Mesenchymal stem cell (in vitro differentiated cells and primary cell): ENCODE measurements around the gene GVQW3.

Experiments
- DNase-seq: peaks from one replicate; pipeline ENCODE4 v3.0.0-alpha.2; 2013
- H2AFZ ChIP-seq: one replicate; pipeline ENCODE4 v1.6.1; 2013; ENCODE audit warnings: low read depth, mild to moderate bottlenecking, control low read depth, inconsistent platforms, low read length, moderate library complexity
- H2AK5ac ChIP-seq: 2 replicates; pipeline ENCODE4 v1.6.1; 2013; ENCODE audit warnings: low read length, moderate library complexity, mild to moderate bottlenecking, inconsistent platforms; ENCODE audit not compliant: severe bottlenecking
- H2BK120ac ChIP-seq: one replicate; pipeline ENCODE4 v1.6.1; 2013; ENCODE audit warnings: low read depth, mild to moderate bottlenecking, inconsistent platforms, low read length, moderate library complexity
- H2BK12ac ChIP-seq, 2 experiments: one replicate each; pipeline ENCODE4 v1.6.1; 2013; ENCODE audit warnings: inconsistent platforms in 2 of 2, low read length in 2 of 2, mild to moderate bottlenecking in 2 of 2, moderate library complexity in 2 of 2, control low read depth in 1 of 2
- H2BK15ac ChIP-seq: one replicate; pipeline ENCODE4 v1.6.1; 2013; ENCODE audit warnings: mild to moderate bottlenecking, low read depth, inconsistent platforms; ENCODE audit not compliant: poor library complexity, severe bottlenecking
- H2BK5ac ChIP-seq: 2 replicates; pipeline ENCODE4 v1.6.1; 2013; ENCODE audit warnings: low read depth, mild to moderate bottlenecking, low read length, control low read depth, inconsistent platforms; ENCODE audit not compliant: poor library complexity, severe bottlenecking
- H3K14ac ChIP-seq, 2 experiments: one replicate each; pipeline ENCODE4 v1.6.1; 2013; ENCODE audit warnings: inconsistent platforms in 2 of 2, low read length in 2 of 2, control low read depth in 1 of 2, mild to moderate bottlenecking in 1 of 2, moderate library complexity in 1 of 2
- H3K18ac ChIP-seq, 2 experiments: one replicate each; pipeline ENCODE4 v1.6.1; 2013; ENCODE audit warnings: inconsistent platforms in 2 of 2, low read length in 2 of 2, control low read depth in 1 of 2, low read depth in 1 of 2, mild to moderate bottlenecking in 1 of 2
- H3K23ac ChIP-seq, 2 experiments: one replicate each; pipeline ENCODE4 v1.6.1; 2013; ENCODE audit warnings: inconsistent platforms in 2 of 2, low read length in 2 of 2, mild to moderate bottlenecking in 2 of 2, moderate library complexity in 2 of 2, control low read depth in 1 of 2
- H3K27ac ChIP-seq: 2 replicates; pipeline ENCODE4 v1.5.1; 2013; ENCODE audit warnings: mild to moderate bottlenecking, moderate library complexity, low read length, control low read depth, inconsistent platforms; ENCODE audit not compliant: poor library complexity, severe bottlenecking
- H3K27me3 ChIP-seq, 2 experiments: 2 replicates each; pipeline versions ENCODE4 v1.6.1 to v1.7.0; 2013; ENCODE audit warnings: low read length in 2 of 2, mild to moderate bottlenecking in 2 of 2, moderate library complexity in 2 of 2, control low read depth in 1 of 2, inconsistent platforms in 1 of 2; ENCODE audit not compliant: control insufficient read depth in 1 of 2, insufficient read depth in 1 of 2
- H3K36me3 ChIP-seq, 2 experiments: 2 replicates each; pipeline versions ENCODE4 v1.6.1 to v1.7.0; 2013; ENCODE audit warnings: low read length in 2 of 2, control low read depth in 1 of 2, inconsistent platforms in 1 of 2, low read depth in 1 of 2, mild to moderate bottlenecking in 1 of 2; ENCODE audit not compliant: insufficient read depth in 2 of 2, control insufficient read depth in 1 of 2
- H3K4ac ChIP-seq, 2 experiments: one replicate each; pipeline ENCODE4 v1.6.1; 2013; ENCODE audit warnings: inconsistent platforms in 2 of 2, low read length in 2 of 2, mild to moderate bottlenecking in 2 of 2, moderate library complexity in 2 of 2, control low read depth in 1 of 2, low read depth in 1 of 2
- H3K4me1 ChIP-seq: 2 replicates; pipeline ENCODE4 v1.6.1; 2013; ENCODE audit warnings: low read depth, low read length, control low read depth; ENCODE audit not compliant: control insufficient read depth, insufficient read depth
- H3K4me2 ChIP-seq: 2 replicates; pipeline ENCODE4 v1.6.1; 2013; ENCODE audit warnings: low read length, mild to moderate bottlenecking, inconsistent platforms; ENCODE audit not compliant: poor library complexity, severe bottlenecking
- H3K4me3 ChIP-seq, 2 experiments: 2 replicates each; pipeline versions ENCODE4 v1.5.1 to v1.7.0; 2013; ENCODE audit warnings: low read length in 2 of 2, mild to moderate bottlenecking in 2 of 2, control low read depth in 1 of 2, low read depth in 1 of 2; ENCODE audit not compliant: insufficient read depth in 1 of 2
- H3K79me1 ChIP-seq: replicated peaks from 2 replicates; pipeline ENCODE4 v1.6.1; 2013; ENCODE audit warnings: mild to moderate bottlenecking, control low read depth, low read length, inconsistent platforms; ENCODE audit not compliant: poor library complexity, severe bottlenecking
- H3K9ac ChIP-seq: 2 replicates; pipeline ENCODE4 v1.7.0; 2013; ENCODE audit warnings: mild to moderate bottlenecking, low read length, moderate library complexity
- H3K9me3 ChIP-seq: 2 replicates; pipeline ENCODE4 v1.7.0; 2013; ENCODE audit warnings: mild to moderate bottlenecking, low read length; ENCODE audit not compliant: control insufficient read depth
- H4K8ac ChIP-seq: one replicate; pipeline ENCODE4 v1.6.1; 2013; ENCODE audit warnings: inconsistent platforms, mild to moderate bottlenecking, low read length, moderate library complexity
- H4K91ac ChIP-seq: one replicate; pipeline ENCODE4 v1.6.1; 2013; ENCODE audit warnings: mild to moderate bottlenecking, low read length, inconsistent platforms
- WGBS: methylation state at CpG from one replicate; pipeline ENCODE4 v1.1.7; 2013; ENCODE audit warnings: mixed read lengths; 5-methylcytosine and 5-hydroxymethylcytosine counted together

The GVQW3 gene

GRCh38 chr11:76443268-76443980 is 62.3 kb downstream of the GVQW3 start:
- H3K9ac ChIP-seq: peak overlapping the region; percentile 97
- H3K4me3 ChIP-seq: peak overlapping the region in 1 of 2 experiments; percentile 90
- H3K27ac ChIP-seq: peak overlapping the region; percentile 96
- H3K4ac ChIP-seq: no peak overlapping the region
- no peaks in the 10 kb centered on the region for H3K4me1 ChIP-seq
- H3K36me3 ChIP-seq: peaks cover 0 to 17% of the 10 kb centered on the region in 2 experiments
- H3K79me1 ChIP-seq: peaks cover 12% of the 10 kb centered on the region
- H2BK12ac ChIP-seq: no peak overlapping the region
- H2AK5ac ChIP-seq: no peak overlapping the region
- H3K14ac ChIP-seq: no peak overlapping the region
- peak; percentile 68 for DNase-seq
- H3K18ac ChIP-seq: no peak overlapping the region
- no peak overlapping the region for H2BK15ac ChIP-seq
- no peaks in the 10 kb centered on the region for H3K27me3 ChIP-seq
- H3K4me2 ChIP-seq: peak overlapping the region; percentile 95
- WGBS: 52% methylated on average over 3 of the region's 10 CpGs
- no peak overlapping the region for H2AFZ ChIP-seq
- H3K9me3 ChIP-seq: no peaks in the 10 kb centered on the region
- no peak overlapping the region for H4K91ac ChIP-seq
- no peak overlapping the region for H2BK5ac ChIP-seq
- no peak overlapping the region for H3K23ac ChIP-seq
- no peak overlapping the region for H4K8ac ChIP-seq
- H2BK120ac ChIP-seq: no peak overlapping the region

DNA sequence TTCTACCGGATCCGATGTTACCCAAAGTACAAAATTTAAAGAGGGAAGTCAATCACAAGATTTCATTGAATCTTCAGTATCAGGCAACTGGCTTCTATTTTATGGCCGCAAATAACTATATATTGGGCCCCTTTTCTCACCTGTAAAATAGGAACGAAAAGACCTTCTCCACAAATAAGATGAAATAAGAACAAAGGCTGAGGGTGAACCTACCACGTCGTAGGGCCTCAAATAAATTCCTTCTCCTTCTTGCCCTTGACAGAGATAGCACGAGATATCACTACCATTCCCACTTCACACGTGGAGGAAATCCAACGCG is 62.9 kb downstream of the GVQW3 start:
- no peaks in the 10 kb centered on the region for H3K4me1 ChIP-seq
- peak overlapping the region; percentile 69 to 90 for H3K4me3 ChIP-seq
- no peak overlapping the region for H2BK5ac ChIP-seq
- H3K4me2 ChIP-seq: peak overlapping the region; percentile 95
- no peak for DNase-seq
- H3K36me3 ChIP-seq: peaks cover 0 to 22% of the 10 kb centered on the region in 2 experiments
- peak overlapping the region; percentile 31 for H2AK5ac ChIP-seq
- peak overlapping the region; percentile 46 to 99 for H3K4ac ChIP-seq
- H2BK120ac ChIP-seq: no peak overlapping the region
- peak overlapping the region; percentile 86 for H4K8ac ChIP-seq
- H3K23ac ChIP-seq: no peak overlapping the region
- under 1% methylated on average over 10 of the region's 10 CpGs for WGBS
- no peak overlapping the region for H2BK15ac ChIP-seq
- H3K9me3 ChIP-seq: no peaks in the 10 kb centered on the region
- H3K79me1 ChIP-seq: peaks cover 12% of the 10 kb centered on the region
- peak overlapping the region; percentile 97 for H3K9ac ChIP-seq
- no peak overlapping the region for H4K91ac ChIP-seq
- no peak overlapping the region for H2BK12ac ChIP-seq
- H3K14ac ChIP-seq: peak overlapping the region in 1 of 2 experiments; percentile 75
- H2AFZ ChIP-seq: peak overlapping the region; percentile 81
- peak overlapping the region; percentile 96 for H3K27ac ChIP-seq
- H3K27me3 ChIP-seq: no peaks in the 10 kb centered on the region
- peak overlapping the region in 1 of 2 experiments; percentile 92 for H3K18ac ChIP-seq

GRCh38 chr11:76444384-76445120 is 63.4 kb downstream of the GVQW3 start, which contains the start of gene EMSY:
Gene EMSY (plus strand): TSS chr11:76445018. CDS start chr11:76446939, 1,921 bp downstream.
- H3K23ac ChIP-seq: peak within 1 kb of the TSS in 1 of 2 experiments; percentile 72
- peak within 1 kb of the TSS; percentile 51 for H2BK120ac ChIP-seq
- peak within 1 kb of the TSS in 1 of 2 experiments; percentile 75 for H3K14ac ChIP-seq
- H2BK15ac ChIP-seq: peak within 1 kb of the TSS; percentile 87
- H3K27me3 ChIP-seq: no peaks in the 10 kb centered on the region
- H3K9ac ChIP-seq: peak within 1 kb of the TSS; percentile 97
- H3K4me3 ChIP-seq: peak within 1 kb of the TSS; percentile 90 to 92
- H3K9me3 ChIP-seq: no peaks in the 10 kb centered on the region
- H2AK5ac ChIP-seq: peak within 1 kb of the TSS; percentile 31
- H2BK5ac ChIP-seq: peak within 1 kb of the TSS; percentile 3
- peak within 1 kb of the TSS; percentile 86 for H4K8ac ChIP-seq
- peak within 1 kb of the TSS; percentile 46 to 99 for H3K4ac ChIP-seq
- H2AFZ ChIP-seq: peak within 1 kb of the TSS; percentile 81
- under 1% methylated on average over 53 of the region's 53 CpGs for WGBS
- peaks cover 12% of the 10 kb centered on the region for H3K79me1 ChIP-seq
- H3K27ac ChIP-seq: peak within 1 kb of the TSS; percentile 96
- peak; percentile 100 for DNase-seq
- H3K4me2 ChIP-seq: peak within 1 kb of the TSS; percentile 95
- peaks cover 0 to 27% of the 10 kb centered on the region in 2 experiments for H3K36me3 ChIP-seq
- H4K91ac ChIP-seq: peak within 1 kb of the TSS; percentile 9
- H3K18ac ChIP-seq: peak within 1 kb of the TSS; percentile 73 to 92
- H2BK12ac ChIP-seq: peak within 1 kb of the TSS in 1 of 2 experiments; percentile 77
- H3K4me1 ChIP-seq: no peaks in the 10 kb centered on the region
